ENCODE measurements around the gene SRBD1.

DNA sequence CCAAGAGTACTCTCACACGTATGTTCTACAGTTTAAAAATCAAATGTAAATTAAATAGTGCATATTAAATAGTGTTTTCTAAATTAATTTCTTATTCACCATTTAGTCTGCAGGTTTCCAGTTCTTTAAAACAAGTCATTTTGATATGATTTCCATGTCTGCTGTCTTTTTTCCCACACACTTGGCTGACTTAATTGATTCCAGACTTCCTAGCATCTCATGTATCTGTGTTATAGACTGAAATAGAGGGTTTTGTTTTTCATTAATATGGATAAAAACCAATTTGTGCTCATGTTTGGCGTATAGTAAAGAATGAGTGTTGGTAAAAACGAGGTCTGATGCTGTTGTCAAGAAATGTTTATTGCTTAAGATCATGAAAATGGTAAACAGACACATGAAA is 104.3 kb downstream of the SRBD1 start:
- TF ChIP-seq GATA2 (IDR thresholded peaks at IDR 0.05; ENCODE audit: low read depth, low read length) = no peak
- no peak for TF ChIP-seq GATA3 (IDR thresholded peaks at IDR 0.05; ENCODE audit: low read depth, low read length)
